H1 (cell line): Measurements from ENCODE around the gene IDH2. TPM values are rescaled to one million over a fixed set of nuclear protein-coding genes. Genes with fewer than 3 reads are reported as not detected.

Experiments
- CTCF ChIA-PET: fragments of 300-600 bp; sonication (Branson Sonifier 250); formaldehyde crosslinking; loops from one replicate; lab custom pipeline; 2021; ENCODE audit not compliant: partially characterized antibody; lab: Charles Lee
- POLR2A ChIA-PET: fragments of 300-600 bp; sonication (Branson Sonifier 250); formaldehyde crosslinking; loops from one replicate; lab custom pipeline; 2021; ENCODE audit warnings: inconsistent platforms; ENCODE audit not compliant: partially characterized antibody; lab: Charles Lee
- DNase-seq, 2 experiments: peaks; one replicate each; pipeline versions ENCODE4 v3.0.0 to v3.0.0-alpha.2; 2010 to 2022; ENCODE audit warnings: low spot score in 2 of 2, low read depth in 1 of 2, mixed read lengths in 1 of 2
- FAIRE-seq: peaks from 2 replicates; lab custom pipeline; 2011; peaks lifted over from hg19 to GRCh38; lab: Jason Lieb, UNC
- H2AFZ ChIP-seq: 2 replicates; pipeline ENCODE4 v1.8.1; 2012; ENCODE audit warnings: low read length, inconsistent platforms
- H2AK5ac ChIP-seq: 2 replicates; pipeline ENCODE4 v1.6.1; 2013; ENCODE audit warnings: low read depth, low read length
- H2BK120ac ChIP-seq: replicated peaks from 2 replicates; pipeline ENCODE3; 2013; ENCODE audit warnings: low read depth, low read length, inconsistent platforms
- H2BK12ac ChIP-seq: 2 replicates; pipeline ENCODE4 v1.6.1; 2013; ENCODE audit warnings: low read depth, low read length
- H2BK15ac ChIP-seq: 2 replicates; pipeline ENCODE4 v1.6.1; 2013; ENCODE audit warnings: low read length
- H2BK20ac ChIP-seq: 2 replicates; pipeline ENCODE4 v1.6.1; 2013; ENCODE audit warnings: low read length
- H2BK5ac ChIP-seq: 2 replicates; pipeline ENCODE4 v1.6.1; 2013; ENCODE audit warnings: low read depth, low read length
- H3K14ac ChIP-seq: 2 replicates; pipeline ENCODE4 v1.6.1; 2013; ENCODE audit warnings: inconsistent platforms; ENCODE audit not compliant: insufficient read length
- H3K18ac ChIP-seq: 2 replicates; pipeline ENCODE4 v1.6.1; 2013; ENCODE audit warnings: low read length; ENCODE audit errors: extremely low read depth
- H3K23ac ChIP-seq: 2 replicates; pipeline ENCODE4 v1.6.1; 2013; ENCODE audit warnings: inconsistent platforms; ENCODE audit not compliant: insufficient read length
- H3K23me2 ChIP-seq: 2 replicates; pipeline ENCODE4 v1.6.1; 2013; ENCODE audit warnings: low read depth, low read length
- H3K27ac ChIP-seq: 2 replicates; pipeline ENCODE4 v1.6.1; 2011; ENCODE audit warnings: low read depth, low read length, inconsistent platforms
- H3K27me3 ChIP-seq, 4 experiments: replicated peaks in 1 of 4; 1 replicate in 1 of 4; 2 replicates in 3 of 4; pipeline versions ENCODE4 v1.6.1 to v1.8.1; 2011 to 2013; ENCODE audit warnings: low read length in 3 of 4, mild to moderate bottlenecking in 3 of 4, inconsistent platforms in 2 of 4, mixed read lengths in 2 of 4, moderate library complexity in 1 of 4; ENCODE audit not compliant: control insufficient read depth in 3 of 4, insufficient read depth in 3 of 4; ENCODE audit errors: extremely low read depth in 1 of 4
- H3K36me3 ChIP-seq, 4 experiments: 2 replicates each; pipeline versions ENCODE4 v1.6.1 to v1.8.1; 2011 to 2013; ENCODE audit warnings: mild to moderate bottlenecking in 4 of 4, low read length in 3 of 4, moderate library complexity in 2 of 4, control low read depth in 1 of 4, inconsistent platforms in 1 of 4; ENCODE audit not compliant: insufficient read depth in 4 of 4, control insufficient read depth in 2 of 4
- H3K4ac ChIP-seq: replicated peaks from 2 replicates; pipeline ENCODE3; 2013; ENCODE audit warnings: low read length, low read depth, mixed read lengths, inconsistent platforms; ENCODE audit not compliant: insufficient read length
- H3K4me1 ChIP-seq, 4 experiments: replicated peaks in 1 of 4; 1 replicate in 1 of 4; 2 replicates in 3 of 4; pipeline versions ENCODE4 v1.6.1 to v1.8.1; 2011 to 2013; ENCODE audit warnings: low read length in 3 of 4, inconsistent platforms in 2 of 4, mixed read lengths in 1 of 4; ENCODE audit not compliant: insufficient read depth in 4 of 4, control insufficient read depth in 3 of 4
- H3K4me2 ChIP-seq, 2 experiments: 2 replicates each; pipeline versions ENCODE4 v1.6.1 to v1.8.1; 2011 to 2013; ENCODE audit warnings: low read depth in 2 of 2, low read length in 2 of 2, control low read depth in 1 of 2, inconsistent platforms in 1 of 2, mild to moderate bottlenecking in 1 of 2; ENCODE audit not compliant: insufficient read depth in 1 of 2
- H3K4me3 ChIP-seq, 4 experiments: fragments of 200-600, 300-600 bp in 1 of 4; sonication (generic), shearing (Covaris generic), sonication (Bioruptor Twin) in 1 of 4; 2 replicates each; pipeline versions ENCODE4 v1.5.1 to v1.8.1; 2011 to 2016; ENCODE audit warnings: low read length in 4 of 4, low read depth in 3 of 4, control low read depth in 2 of 4, inconsistent platforms in 2 of 4, mild to moderate bottlenecking in 2 of 4, mixed read lengths in 1 of 4, moderate library complexity in 1 of 4; ENCODE audit not compliant: insufficient read depth in 2 of 4; ENCODE audit errors: extremely low read depth in 1 of 4
- H3K56ac ChIP-seq: replicated peaks from 2 replicates; pipeline ENCODE3; 2013; ENCODE audit warnings: low read depth, mild to moderate bottlenecking, mixed read lengths, low read length, inconsistent platforms; ENCODE audit not compliant: insufficient read length
- H3K79me1 ChIP-seq: 2 replicates; pipeline ENCODE4 v1.6.1; 2013; ENCODE audit warnings: low read depth, low read length, control low read depth
- H3K79me2 ChIP-seq, 2 experiments: 2 replicates each; pipeline versions ENCODE4 v1.6.1 to v1.8.1; 2012 to 2013; ENCODE audit warnings: low read length in 2 of 2, mild to moderate bottlenecking in 2 of 2, inconsistent platforms in 1 of 2; ENCODE audit not compliant: insufficient read depth in 2 of 2, control insufficient read depth in 1 of 2
- H3K9ac ChIP-seq, 4 experiments: replicated peaks in 1 of 4; 1 replicate in 1 of 4; 2 replicates in 3 of 4; pipeline versions ENCODE4 v1.6.1 to v1.8.1; 2011 to 2013; ENCODE audit warnings: low read depth in 3 of 4, low read length in 3 of 4, control low read depth in 2 of 4, mild to moderate bottlenecking in 2 of 4, moderate library complexity in 2 of 4, inconsistent platforms in 1 of 4; ENCODE audit errors: extremely low read depth in 1 of 4
- H3K9me3 ChIP-seq, 2 experiments: 2 replicates each; pipeline versions ENCODE4 v1.6.1 to v1.8.1; 2012 to 2013; ENCODE audit warnings: mild to moderate bottlenecking in 2 of 2, moderate library complexity in 2 of 2, control low read depth in 1 of 2, inconsistent platforms in 1 of 2, low read depth in 1 of 2, low read length in 1 of 2, mixed read lengths in 1 of 2; ENCODE audit not compliant: insufficient read depth in 2 of 2
- H4K20me1 ChIP-seq, 2 experiments: replicated peaks in 1 of 2; 2 replicates each; pipeline versions ENCODE3 to v1.8.1; 2011 to 2013; ENCODE audit warnings: inconsistent platforms in 2 of 2, low read length in 2 of 2, mild to moderate bottlenecking in 1 of 2; ENCODE audit not compliant: insufficient read depth in 2 of 2, control insufficient read depth in 1 of 2
- H4K5ac ChIP-seq: 2 replicates; pipeline ENCODE4 v1.6.1; 2013; ENCODE audit warnings: low read length, low read depth, mixed read lengths, inconsistent platforms; ENCODE audit not compliant: insufficient read length
- H4K8ac ChIP-seq: 2 replicates; pipeline ENCODE4 v1.8.0; 2013; ENCODE audit warnings: mild to moderate bottlenecking, moderate library complexity, low read length, inconsistent platforms; ENCODE audit not compliant: insufficient read depth; ENCODE audit errors: extremely low read depth
- H4K91ac ChIP-seq: replicated peaks from 2 replicates; pipeline ENCODE3; 2013; ENCODE audit warnings: low read length, mixed read lengths, inconsistent platforms; ENCODE audit not compliant: insufficient read length
- EGR1 ChIP-seq: IDR thresholded peaks from 2 replicates; pipeline ENCODE4 v1.6.1; 2011; ENCODE audit warnings: low read depth, low read length, borderline replicate concordance
- JUND ChIP-seq: IDR thresholded peaks from 2 replicates; pipeline ENCODE4 v1.6.1; 2011; ENCODE audit warnings: mild to moderate bottlenecking, improper control_type of control experiment, low read length
- KDM1A ChIP-seq: fragments of 200-600, 300-600 bp; sonication (generic); IDR thresholded peaks from 2 replicates; pipeline ENCODE4 v1.7.1; 2016; ENCODE audit warnings: mild to moderate bottlenecking, low read length, borderline replicate concordance
- WGBS, 2 experiments: shearing (Covaris generic) in 1 of 2; methylation state at CpG; one replicate each; pipeline versions ENCODE4 v1.1.6 to v1.1.7; 2013 to 2015; ENCODE audit warnings: low lambda C conversion rate in 2 of 2, mixed read lengths in 2 of 2, inconsistent platforms in 1 of 2, low coverage in 1 of 2, missing lambda C conversion rate in 1 of 2; ENCODE audit not compliant: insufficient replicate concordance in 2 of 2, insufficient coverage in 1 of 2, insufficient read length in 1 of 2; ENCODE audit errors: extremely low coverage in 1 of 2, missing lambda C conversion rate in 1 of 2; 5-methylcytosine and 5-hydroxymethylcytosine counted together
- polyA plus RNA-seq, 7 experiments: library from polyadenylated mRNA; depleted of rRNA in 3 of 7; stranded (reverse) in 5 of 7; unstranded in 2 of 7; fragments of >200 nt in 5 of 7; fragments of 200-250 nt in 2 of 7; gene quantifications; 1 replicate in 5 of 7; 2 replicates in 1 of 7; 4 replicates in 1 of 7; pipeline versions ENCODE4 v1.2.1 to v1.2.3, GENCODE V29; 2011 to 2013; ENCODE audit warnings: missing spikeins in 2 of 7, mixed read lengths in 2 of 7
- total RNA-seq: library from RNA; stranded (reverse); fragmentation: NEBNext Ultra II Directional; extraction: Animal tissue kit (Norgen Biotek cat#: 25700); gene quantifications from 2 replicates; pipeline ENCODE4 v1.2.1, GENCODE V29; 2021

Gene IDH2
- total and polyA plus RNA-seq, 2 of the 8 experiments (the other 6 are each of a cell fraction or from before 2014, with no cell fraction given) = 64.2 to 84.6 TPM

DNA sequence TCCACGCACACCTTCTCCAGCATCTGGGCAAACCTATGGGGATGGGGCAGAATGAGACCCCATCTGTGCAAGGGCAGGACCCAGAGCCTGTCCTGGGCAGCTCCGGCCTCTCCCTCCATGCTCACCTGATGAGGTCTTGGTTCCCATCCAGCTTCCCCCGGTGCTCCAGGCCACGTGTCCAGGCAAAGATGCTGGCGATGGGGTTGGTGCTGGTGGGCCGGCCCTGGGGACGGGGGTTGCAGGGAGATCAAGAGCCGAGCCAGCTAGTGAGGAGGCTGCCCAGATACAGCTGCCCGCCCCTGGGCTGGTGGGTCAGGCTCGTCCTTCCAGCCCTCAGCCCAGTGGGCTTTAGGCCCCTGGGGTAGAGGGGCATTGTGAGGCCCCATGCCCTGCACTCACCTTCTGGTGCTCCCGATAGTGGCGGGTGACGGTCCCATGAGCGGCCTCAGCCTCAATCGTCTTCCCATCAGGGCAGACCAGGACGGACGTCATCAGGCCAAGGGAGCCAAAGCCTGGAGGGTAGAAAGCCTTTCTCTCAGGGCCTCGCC lies 17.3 kb downstream of the IDH2 start:
- ChIA-PET CTCF (interaction anchor here (0.6 to 10.4 kb wide), 15 partner anchors 8 to 324 kb away, joined by 3 to 99 read pairs (median 3); partner anchors contain the start of gene IDH2), POLR2A (interaction anchor here (1.4 to 1.6 kb wide), 3 partner anchors 80 to 84 kb away, joined by 3 to 4 read pairs (median 3); partner anchors contain the start of gene ZNF710)
- Histone ChIP-seq H3K27ac (no peak overlapping the region), H2AK5ac (no peak overlapping the region), H4K8ac (no peak overlapping the region), H3K36me3 (peaks cover 2 to 14% (median 5%) of the 10 kb centered on the region in 4 experiments; a peak in 5 of 8 replicates), H3K9me3 (no peaks in the 10 kb centered on the region), H3K9ac (no peak overlapping the region), H3K18ac (no peak overlapping the region), H4K91ac (no peak overlapping the region), H2BK20ac (no peak overlapping the region), H3K4ac (no peak overlapping the region), H3K56ac (no peak overlapping the region), H2AFZ (no peak overlapping the region), H3K14ac (no peak overlapping the region), H2BK120ac (no peak overlapping the region), H3K4me1 (peaks cover 0 to 5% (median 2%) of the 10 kb centered on the region in 4 experiments; a peak in 3 of 7 replicates), H3K23me2 (no peaks in the 10 kb centered on the region), H3K4me3 (no peak overlapping the region), H2BK5ac (no peak overlapping the region), H3K79me2 (no peaks in the 10 kb centered on the region), H3K23ac (no peak overlapping the region), H4K5ac (no peak overlapping the region), H2BK15ac (no peak overlapping the region), H2BK12ac (no peak overlapping the region), H3K4me2 (no peak overlapping the region), H3K79me1 (no peaks in the 10 kb centered on the region), H3K27me3 (no peaks in the 10 kb centered on the region), H4K20me1 (peaks cover 0 to 6% of the 10 kb centered on the region in 2 experiments)
- TF ChIP-seq KDM1A = no peak
- TF ChIP-seq JUND = no peak
- no peak for TF ChIP-seq EGR1
- 92% methylated on average over 18 of the region's 18 CpGs; no CpG with 5 or more reads in 1 of the 2 experiments for WGBS, 2 experiments
- DNase-seq (no peak), FAIRE-seq (no peak)
